Neural cell (in vitro differentiated cells): ENCODE data around the gene NHLRC4.

ENCODE experiments used
- EP300 ChIP-seq: fragments of 450-650 bp; conservative IDR thresholded peaks from 2 replicates; pipeline ENCODE4 v1.6.1; 2014; ENCODE audit warnings: antibody characterized with exemption, mild to moderate bottlenecking, moderate library complexity; ENCODE audit not compliant: poor library complexity, severe bottlenecking
- EZH2 ChIP-seq: fragments of 200-600, 300-800 bp; shearing (Covaris generic), sonication (generic); IDR thresholded peaks from 2 replicates; pipeline ENCODE4 v1.6.1; 2014; ENCODE audit warnings: antibody characterized with exemption, low read length, borderline replicate concordance, mild to moderate bottlenecking; ENCODE audit not compliant: insufficient read depth, poor library complexity, severe bottlenecking
- POLR2AphosphoS5 ChIP-seq: IDR thresholded peaks from 2 replicates; pipeline ENCODE4 v1.6.1; 2012
- RAD21 ChIP-seq: fragments of 450-650 bp; conservative IDR thresholded peaks from 2 replicates; pipeline ENCODE4 v1.6.1; 2014; ENCODE audit warnings: antibody characterized with exemption, mild to moderate bottlenecking, moderate library complexity

DNA sequence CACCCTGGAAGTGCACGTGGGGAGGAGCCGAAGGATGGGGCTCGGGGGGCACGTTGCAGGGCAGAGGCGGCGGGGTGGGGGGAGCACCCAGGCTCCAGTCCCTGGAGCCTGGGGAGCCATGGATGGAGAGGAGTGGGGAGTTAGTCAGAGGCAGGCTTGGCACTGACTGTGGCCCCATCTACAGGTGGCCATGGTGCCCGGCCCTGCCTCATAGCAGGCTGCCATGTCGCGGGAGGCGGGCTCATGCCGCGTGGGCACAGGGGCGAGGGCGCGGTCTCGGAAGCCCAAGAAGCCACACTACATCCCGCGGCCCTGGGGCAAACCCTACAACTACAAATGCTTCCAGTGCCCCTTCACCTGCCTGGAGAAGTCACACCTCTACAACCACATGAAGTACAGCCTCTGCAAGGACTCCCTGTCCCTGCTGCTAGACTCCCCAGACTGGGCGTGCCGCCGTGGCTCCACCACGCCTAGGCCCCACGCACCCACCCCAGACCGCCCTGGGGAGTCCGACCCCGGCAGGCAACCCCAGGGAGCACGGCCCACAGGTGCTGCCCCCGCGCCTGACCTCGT lies 3.6 kb upstream of the NHLRC4 start:
- TF ChIP-seq POLR2AphosphoS5 (no peak), RAD21 (no peak), EP300 (no peak), EZH2 (no peak)
